Measurements from ENCODE around the gene IL2RA.
"Not testable (repeated sequence)": the region's sequence is repeated elsewhere in the genome, so short reads cannot be mapped to it uniquely, and the experiment has no call there.

IL2RA gene

DNA sequence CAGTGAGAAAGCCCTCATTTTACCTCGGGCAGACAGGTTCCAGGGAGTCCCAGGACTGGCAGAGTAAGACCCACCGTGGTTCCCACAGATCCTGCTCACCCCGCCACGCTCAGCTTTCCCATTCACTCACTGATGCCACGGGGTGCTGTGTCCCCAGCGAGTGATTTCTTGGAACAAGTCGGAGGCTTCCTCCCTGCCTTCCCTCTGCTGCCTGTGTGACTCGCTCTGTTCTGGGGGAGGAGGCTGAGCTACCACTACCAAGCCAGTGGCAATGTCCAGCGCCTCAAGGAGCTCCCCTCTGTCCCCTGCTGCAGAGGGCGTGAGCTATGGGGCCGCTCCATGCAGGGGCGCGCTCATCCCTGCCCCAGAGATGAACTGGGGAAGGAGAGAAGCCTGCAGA is 97.4 kb downstream of the IL2RA start:
- H3K9me3 ChIP-seq (ENCODE audit: control insufficient read depth, low read length) = no peaks in the 10 kb centered on the region
- H3K27ac ChIP-seq (ENCODE audit: low read depth, low read length, severe bottlenecking) = no peak overlapping the region
- H3K36me3 ChIP-seq (ENCODE audit: control insufficient read depth, insufficient read depth, low read length) = no peaks in the 10 kb centered on the region
- peaks cover 8% of the 10 kb centered on the region for H3K4me1 ChIP-seq (ENCODE audit: control insufficient read depth, insufficient read depth, low read length, poor library complexity, severe bottlenecking)
- H3K4me3 ChIP-seq (ENCODE audit: extremely low read depth, insufficient read depth, low read length, poor library complexity, severe bottlenecking) = no peak overlapping the region
- 94% methylated on average over 10 to 11 of the region's 13 CpGs for WGBS, 2 experiments (ENCODE audit: insufficient coverage in 2 of 2)

DNA sequence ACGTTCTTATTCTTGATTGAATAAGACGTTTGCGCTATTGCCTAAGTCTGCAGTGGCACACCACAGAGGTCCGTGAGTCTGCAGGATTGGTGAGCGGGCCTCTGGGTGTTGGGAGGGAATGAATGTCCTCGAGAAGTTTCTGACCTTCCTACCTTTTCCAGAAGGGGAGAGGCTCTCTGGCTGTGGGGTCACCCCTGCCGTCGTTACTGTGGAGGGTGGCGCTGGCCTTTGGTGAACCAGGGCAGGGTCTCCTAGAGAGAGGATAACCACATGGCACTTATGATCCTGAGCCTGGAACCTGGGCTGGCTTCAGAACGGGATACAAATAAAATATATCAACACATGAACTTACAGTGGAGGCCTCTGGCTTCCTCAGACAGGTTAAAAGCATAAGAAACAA is 98.6 kb downstream of the IL2RA start:
- no peaks in the 10 kb centered on the region for H3K9me3 ChIP-seq (ENCODE audit: control insufficient read depth, low read length)
- no peak overlapping the region for H3K27ac ChIP-seq (ENCODE audit: low read depth, low read length, severe bottlenecking)
- no peaks in the 10 kb centered on the region for H3K36me3 ChIP-seq (ENCODE audit: control insufficient read depth, insufficient read depth, low read length)
- H3K4me1 ChIP-seq (ENCODE audit: control insufficient read depth, insufficient read depth, low read length, poor library complexity, severe bottlenecking) = peaks cover 8% of the 10 kb centered on the region
- 82 to 92% methylated on average over 5 to 9 of the region's 10 CpGs for WGBS, 2 experiments (ENCODE audit: insufficient coverage in 2 of 2)
- H3K4me3 ChIP-seq (ENCODE audit: extremely low read depth, insufficient read depth, low read length, poor library complexity, severe bottlenecking) = no peak overlapping the region

DNA sequence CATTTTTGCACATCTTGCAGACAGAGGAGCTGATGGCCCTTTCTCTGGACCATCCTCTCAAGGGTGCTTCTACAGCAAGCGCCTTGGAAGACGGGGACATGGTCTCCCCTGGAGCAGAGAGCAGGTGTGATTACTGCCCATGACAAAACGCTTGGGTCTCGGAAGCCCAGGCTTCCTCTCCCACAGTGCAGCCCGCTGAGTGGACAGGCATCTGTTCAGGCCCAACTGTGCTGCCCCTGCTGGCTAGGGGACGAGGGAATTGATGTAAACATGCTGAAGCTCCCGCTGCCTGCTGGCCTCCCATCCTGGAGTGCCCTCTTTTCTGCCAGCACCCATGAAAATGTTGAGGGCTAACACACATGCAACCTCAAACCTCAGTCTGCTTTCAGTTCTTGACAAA is 99.1 kb downstream of the IL2RA start:
- Histone ChIP-seq H3K4me3 (ENCODE audit: extremely low read depth, insufficient read depth, low read length, poor library complexity, severe bottlenecking) (no peak overlapping the region), H3K36me3 (ENCODE audit: control insufficient read depth, insufficient read depth, low read length) (no peaks in the 10 kb centered on the region), H3K4me1 (ENCODE audit: control insufficient read depth, insufficient read depth, low read length, poor library complexity, severe bottlenecking) (peaks cover 6% of the 10 kb centered on the region), H3K27ac (ENCODE audit: low read depth, low read length, severe bottlenecking) (no peak overlapping the region), H3K9me3 (ENCODE audit: control insufficient read depth, low read length) (no peaks in the 10 kb centered on the region)
- WGBS, 2 experiments (ENCODE audit: insufficient coverage in 2 of 2) = 77 to 91% methylated on average over 7 of the region's 7 CpGs

DNA sequence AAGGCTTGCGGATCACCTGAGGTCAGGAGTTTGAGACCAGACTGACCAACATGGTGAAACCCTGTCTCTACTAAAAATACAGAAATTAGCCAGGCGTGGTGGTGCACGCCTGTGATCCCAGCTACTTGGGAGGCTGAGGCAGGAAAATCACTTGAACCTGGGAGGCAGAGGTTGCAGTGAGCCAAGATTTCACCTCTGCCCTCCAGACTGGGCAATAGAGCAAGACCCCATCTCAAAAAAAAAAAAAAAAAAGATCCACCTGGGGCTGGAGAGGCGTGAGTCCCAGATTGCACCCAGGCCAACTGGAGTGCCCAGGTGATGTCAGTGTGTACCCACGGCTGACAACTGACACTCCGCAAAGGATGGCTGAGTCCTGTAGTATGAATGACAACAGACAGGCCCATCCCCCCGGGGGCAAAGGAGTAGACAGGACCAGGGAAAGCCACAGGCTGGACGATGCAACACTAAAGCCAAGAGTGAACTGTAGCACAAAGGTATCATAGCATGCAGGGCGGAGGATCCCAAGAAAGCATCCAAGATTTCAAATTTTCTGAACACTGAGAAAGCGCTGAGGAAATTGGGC is 99.7 kb downstream of the IL2RA start:
- not testable (repeated sequence) for H3K27ac ChIP-seq (ENCODE audit: low read depth, low read length, severe bottlenecking); H3K9me3 ChIP-seq (ENCODE audit: control insufficient read depth, low read length); H3K4me1 ChIP-seq (ENCODE audit: control insufficient read depth, insufficient read depth, low read length, poor library complexity, severe bottlenecking); H3K4me3 ChIP-seq (ENCODE audit: extremely low read depth, insufficient read depth, low read length, poor library complexity, severe bottlenecking); H3K36me3 ChIP-seq (ENCODE audit: control insufficient read depth, insufficient read depth, low read length)
- WGBS, 2 experiments (ENCODE audit: insufficient coverage in 2 of 2) = 91 to 97% methylated on average over 8 to 9 of the region's 10 CpGs

DNA sequence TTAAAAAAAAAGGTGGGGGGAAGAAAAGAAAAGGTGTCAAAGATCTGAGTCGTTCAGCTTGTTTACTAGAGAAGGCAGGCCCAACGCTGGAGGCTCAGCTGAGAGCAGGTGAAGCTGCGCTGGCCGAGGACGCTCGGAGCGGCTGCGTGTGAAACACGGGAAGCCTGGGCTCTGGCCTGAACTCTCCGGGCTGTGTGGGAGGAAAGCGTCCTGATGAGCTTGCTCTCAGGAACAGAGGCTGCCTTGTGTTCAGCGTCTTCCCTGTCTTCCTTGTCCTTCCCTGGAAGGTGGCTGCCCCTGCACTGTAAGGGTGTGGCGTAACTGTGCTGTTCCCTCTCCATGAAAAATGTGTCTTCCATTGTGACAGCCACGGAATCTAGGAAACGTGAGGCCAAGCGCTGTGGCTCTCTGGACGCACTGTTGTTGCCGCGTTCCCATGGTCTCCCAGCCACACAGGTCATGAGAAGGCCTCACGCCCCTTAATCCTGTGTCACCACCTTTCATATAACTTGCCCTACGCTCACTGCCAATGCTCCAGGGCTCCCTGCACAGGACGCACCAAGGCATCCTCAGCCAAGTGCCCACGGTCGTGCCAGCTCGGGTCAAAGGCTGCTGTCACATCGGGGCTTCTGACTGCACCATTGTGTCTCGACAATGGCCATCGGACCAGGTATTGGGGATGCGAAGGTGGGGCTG is 100.6 kb downstream of the IL2RA start:
- peaks cover 6% of the 10 kb centered on the region for H3K4me1 ChIP-seq (ENCODE audit: control insufficient read depth, insufficient read depth, low read length, poor library complexity, severe bottlenecking)
- 89 to 91% methylated on average over 27 to 29 of the region's 29 CpGs for WGBS, 2 experiments (ENCODE audit: insufficient coverage in 2 of 2)
- no peaks in the 10 kb centered on the region for H3K36me3 ChIP-seq (ENCODE audit: control insufficient read depth, insufficient read depth, low read length)
- H3K4me3 ChIP-seq (ENCODE audit: extremely low read depth, insufficient read depth, low read length, poor library complexity, severe bottlenecking) = no peak overlapping the region
- H3K27ac ChIP-seq (ENCODE audit: low read depth, low read length, severe bottlenecking) = no peak overlapping the region
- no peaks in the 10 kb centered on the region for H3K9me3 ChIP-seq (ENCODE audit: control insufficient read depth, low read length)

DNA sequence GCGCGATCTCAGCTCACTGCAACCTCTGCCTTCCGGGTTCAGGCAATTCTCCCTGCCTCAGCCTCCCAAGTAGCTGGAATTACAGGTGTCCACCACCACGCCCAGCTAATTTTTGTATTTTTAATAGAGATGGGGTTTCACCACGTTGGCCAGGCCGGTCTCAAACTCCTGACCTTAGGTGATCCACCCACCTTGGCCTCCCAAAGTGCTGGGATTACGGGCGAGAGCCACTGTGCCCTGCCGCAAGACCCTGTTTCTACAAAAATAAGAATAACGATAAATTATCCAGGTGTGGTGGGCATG is 101.2 kb downstream of the IL2RA start:
- H3K4me3 ChIP-seq (ENCODE audit: extremely low read depth, insufficient read depth, low read length, poor library complexity, severe bottlenecking); H3K27ac ChIP-seq (ENCODE audit: low read depth, low read length, severe bottlenecking); H3K9me3 ChIP-seq (ENCODE audit: control insufficient read depth, low read length); H3K4me1 ChIP-seq (ENCODE audit: control insufficient read depth, insufficient read depth, low read length, poor library complexity, severe bottlenecking); H3K36me3 ChIP-seq (ENCODE audit: control insufficient read depth, insufficient read depth, low read length): not testable (repeated sequence)
- 98% methylated on average over 6 to 8 of the region's 10 CpGs for WGBS, 2 experiments (ENCODE audit: insufficient coverage in 2 of 2)

Data from mesodermal cell (in vitro differentiated cells).